Measurements from ENCODE around the gene NCBP2L. TPM values are rescaled to one million over a fixed set of nuclear protein-coding genes. Genes with fewer than 3 reads are reported as not detected.

NCBP2L gene
- not detected in 2 replicates for total RNA-seq

DNA sequence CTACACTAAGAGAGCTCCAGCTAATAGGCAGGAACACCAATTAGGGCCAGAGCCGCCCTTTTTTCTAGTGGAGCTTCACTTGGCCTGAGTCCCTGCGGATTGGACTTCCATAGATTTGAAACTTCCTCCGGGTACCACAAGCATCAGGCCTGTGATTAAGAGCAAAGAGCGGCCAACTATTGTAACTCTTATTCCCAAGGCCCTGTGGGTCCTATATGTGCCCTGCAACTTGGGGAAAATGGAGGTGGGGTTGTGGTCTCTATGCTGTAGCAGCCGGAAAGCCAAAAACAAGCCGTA, at the start of gene NCBP2L:
Gene NCBP2L, plus strand, starts transcription at position 198 of the 297 bp plus-strand sequence. CDS start 16,488 bp downstream, outside the sequence.

DNA sequence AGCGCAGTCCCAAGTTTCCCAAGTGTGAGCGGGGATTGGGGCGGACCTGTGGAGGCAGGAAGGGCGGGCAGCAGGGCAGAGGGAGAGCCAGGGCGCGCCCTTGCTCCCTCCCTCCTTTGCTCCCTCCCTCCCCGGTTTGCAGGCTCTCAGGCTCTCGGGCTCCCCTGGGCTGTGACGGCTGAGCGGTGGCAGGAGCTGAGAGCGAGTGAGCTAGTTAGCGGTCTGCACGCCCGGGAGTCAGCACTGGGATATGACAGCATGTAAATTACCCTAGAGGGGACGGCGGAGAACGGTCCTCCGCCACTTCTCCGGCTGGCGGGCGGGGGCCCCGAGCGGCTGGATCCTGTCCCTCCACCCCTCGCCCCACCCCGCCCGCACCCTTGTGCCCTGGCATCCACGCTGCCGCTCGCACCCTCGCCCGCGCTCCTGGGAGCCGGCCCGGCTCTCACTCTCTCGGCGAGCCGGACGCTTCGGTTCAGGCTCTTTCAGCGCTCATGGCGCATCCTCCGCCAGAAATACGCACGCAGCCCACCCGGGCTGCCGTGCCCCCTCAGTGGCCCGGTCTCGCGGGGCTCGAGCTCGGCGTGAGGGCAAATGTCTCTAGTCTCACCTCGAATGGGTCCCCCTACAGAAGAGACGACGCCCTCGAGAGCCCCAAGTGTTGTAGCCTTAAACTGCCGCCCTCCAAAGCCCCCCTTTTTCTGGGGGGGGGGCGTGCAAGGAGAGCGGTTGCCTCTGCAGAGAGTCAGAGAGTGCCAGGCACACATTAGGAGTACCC, 1.6 kb upstream of the NCBP2L start, which contains the start of gene TSC22D3:
Gene TSC22D3, minus strand, starts transcription at position 54 of the 778 bp plus-strand sequence. CDS start 368 bp downstream, outside the sequence.

DNA sequence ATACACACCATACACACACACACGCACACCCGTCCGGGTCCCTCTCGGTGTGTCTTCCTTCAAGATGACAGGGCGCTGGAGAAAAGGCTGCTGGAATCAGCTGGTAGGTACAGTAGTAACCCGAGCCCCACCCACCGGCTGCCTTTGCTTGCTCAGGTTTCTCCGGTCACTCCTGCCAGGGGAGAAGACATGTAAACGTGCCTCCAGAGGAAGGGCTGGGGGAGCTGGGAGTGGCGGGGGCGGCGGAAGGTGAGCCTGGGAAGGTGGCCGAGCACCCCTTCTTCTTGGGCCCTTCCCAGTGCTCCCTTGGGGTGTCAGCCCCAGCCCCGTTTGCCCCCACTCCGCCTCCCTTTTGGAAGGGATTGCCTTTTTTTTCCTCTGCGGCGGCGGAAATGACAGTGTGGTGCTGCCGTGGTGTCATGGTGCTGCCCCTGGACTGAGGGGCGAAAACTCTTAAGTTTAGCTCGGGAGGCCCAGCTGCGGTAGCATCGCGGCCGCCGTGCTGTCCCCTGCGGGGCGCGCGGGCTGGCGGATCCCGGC, 48.2 kb downstream of the NCBP2L start, which contains the start of gene MID2:
Gene MID2, plus strand, starts transcription at position 169 of the 540 bp plus-strand sequence. CDS start 561 bp downstream, outside the sequence.

Other genes starting within 250 kb of the NCBP2L start
- 31.4 and 33.8 TPM in 2 replicates for gene PRPS1, start 149.2 kb upstream of the NCBP2L start, total RNA-seq
- 28.2 and 45.9 TPM in 2 replicates for gene TSC22D3, start 1.9 kb upstream of the NCBP2L start, total RNA-seq
- 28.6 and 32.4 TPM in 2 replicates for gene MID2, start 48.1 kb downstream of the NCBP2L start, total RNA-seq
- gene TEX13B, start 204.6 kb downstream of the NCBP2L start, total RNA-seq: not detected in 2 replicates